ENCODE results near the gene RELL2.

DNA sequence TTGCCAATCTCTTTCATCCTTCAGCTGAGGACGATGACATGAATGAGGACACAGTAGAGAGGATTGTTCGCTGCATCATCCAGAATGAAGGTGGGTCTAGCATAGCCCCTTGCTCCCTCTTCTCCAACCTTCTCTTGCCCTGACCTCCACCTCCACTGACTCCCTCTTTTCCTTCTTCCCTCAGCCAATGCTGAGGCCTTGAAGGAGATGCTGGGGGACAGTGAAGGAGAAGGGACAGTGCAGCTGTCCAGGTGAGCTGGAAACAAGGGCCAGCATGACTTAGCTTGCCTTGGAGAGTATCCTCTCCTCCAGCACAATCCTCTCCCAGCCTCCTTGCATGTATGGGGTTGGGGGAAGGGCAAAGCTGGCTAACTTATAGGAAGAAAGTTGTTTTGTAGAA lies 2.0 kb downstream of the RELL2 start:
- TF ChIP-seq EZH2 (optimal IDR thresholded peaks at IDR 0.05; ENCODE audit: low read depth, low read length): no peak
- TF ChIP-seq, protein P1, sequence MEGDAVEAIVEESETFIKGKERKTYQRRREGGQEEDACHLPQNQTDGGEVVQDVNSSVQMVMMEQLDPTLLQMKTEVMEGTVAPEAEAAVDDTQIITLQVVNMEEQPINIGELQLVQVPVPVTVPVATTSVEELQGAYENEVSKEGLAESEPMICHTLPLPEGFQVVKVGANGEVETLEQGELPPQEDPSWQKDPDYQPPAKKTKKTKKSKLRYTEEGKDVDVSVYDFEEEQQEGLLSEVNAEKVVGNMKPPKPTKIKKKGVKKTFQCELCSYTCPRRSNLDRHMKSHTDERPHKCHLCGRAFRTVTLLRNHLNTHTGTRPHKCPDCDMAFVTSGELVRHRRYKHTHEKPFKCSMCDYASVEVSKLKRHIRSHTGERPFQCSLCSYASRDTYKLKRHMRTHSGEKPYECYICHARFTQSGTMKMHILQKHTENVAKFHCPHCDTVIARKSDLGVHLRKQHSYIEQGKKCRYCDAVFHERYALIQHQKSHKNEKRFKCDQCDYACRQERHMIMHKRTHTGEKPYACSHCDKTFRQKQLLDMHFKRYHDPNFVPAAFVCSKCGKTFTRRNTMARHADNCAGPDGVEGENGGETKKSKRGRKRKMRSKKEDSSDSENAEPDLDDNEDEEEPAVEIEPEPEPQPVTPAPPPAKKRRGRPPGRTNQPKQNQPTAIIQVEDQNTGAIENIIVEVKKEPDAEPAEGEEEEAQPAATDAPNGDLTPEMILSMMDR (IDR thresholded peaks at IDR 0.05; ENCODE audit: low read length): no peak

Data from MM.1S (cell line).